ENCODE results near the gene AKR1E2.

AKR1E2 gene

DNA sequence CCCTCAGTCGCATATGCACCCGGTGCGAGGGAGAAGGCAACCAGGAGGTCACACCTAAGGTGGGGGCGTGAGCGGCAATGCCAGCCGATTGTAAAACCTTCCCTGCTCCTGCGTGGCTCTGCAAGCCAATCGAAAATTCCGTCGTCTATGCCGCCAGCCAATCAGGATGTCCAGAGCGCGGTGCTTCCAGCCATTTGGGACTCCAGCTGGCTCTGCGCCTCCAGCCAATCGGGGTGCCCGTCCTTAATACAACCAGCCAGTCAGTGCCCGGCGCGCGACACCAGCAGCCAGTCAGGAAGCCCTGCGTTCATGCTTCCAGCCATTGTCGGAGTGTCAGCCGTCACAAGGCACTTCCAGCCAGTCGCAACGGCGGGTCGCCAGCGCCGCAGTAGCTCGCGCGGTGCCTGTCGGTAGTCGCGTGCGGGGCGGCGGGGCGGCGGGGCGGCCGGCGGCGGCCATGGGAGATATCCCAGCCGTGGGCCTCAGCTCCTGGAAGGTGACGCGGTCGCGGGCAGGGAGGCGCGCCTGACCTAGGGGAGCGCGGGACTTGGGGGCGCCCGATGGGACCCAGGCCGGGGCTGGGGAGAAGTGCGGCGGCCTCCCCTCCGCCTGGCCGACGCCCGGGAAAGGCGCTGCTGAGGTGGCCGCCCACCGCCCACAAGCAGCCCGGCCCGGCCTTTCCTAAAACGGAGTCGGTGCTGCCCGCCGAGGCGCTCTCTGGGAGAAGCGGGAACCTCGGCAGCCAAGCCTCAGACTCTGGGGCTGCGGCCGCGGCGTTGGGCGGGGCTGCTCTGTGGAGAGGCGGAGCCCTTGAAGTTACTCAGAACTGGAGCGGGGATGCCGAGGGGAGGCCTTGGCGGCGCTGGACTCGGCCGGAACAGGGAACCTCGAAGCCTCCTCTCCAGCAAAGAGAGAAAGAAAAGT is at the start of gene AKR1E2:
AKR1E2 (plus strand) TSS at position 340 of the 924 bp plus-strand sequence; CDS start at position 458, 118 bp downstream.
- peak within 1 kb of the TSS in 1 of 2 donors; percentile 70 for H3K9ac ChIP-seq (ENCODE audit: low read depth in 1 of 2, low read length in 2 of 2)

GRCh38 chr10:4776234-4776638 is 49.8 kb upstream of the AKR1E2 start:
- no peaks in the 10 kb centered on the region for H3K4me1 ChIP-seq (ENCODE audit: control insufficient read depth in 2 of 2, insufficient read depth in 2 of 2, low read length in 2 of 2)
- H3K27ac ChIP-seq (ENCODE audit: low read depth in 2 of 2, low read length in 2 of 2) = no peak overlapping the region
- H3K4me3 ChIP-seq (ENCODE audit: low read length in 2 of 2) = no peak overlapping the region
- H3K9me3 ChIP-seq (ENCODE audit: control insufficient read depth in 2 of 2, low read length in 2 of 2) = no peaks in the 10 kb centered on the region
- no peaks in the 10 kb centered on the region for H3K27me3 ChIP-seq (ENCODE audit: control insufficient read depth in 2 of 2, insufficient read depth in 2 of 2, low read length in 2 of 2)
- no peaks in the 10 kb centered on the region for H3K36me3 ChIP-seq (ENCODE audit: control insufficient read depth in 2 of 2, insufficient read depth in 2 of 2, low read length in 2 of 2)
- no peak overlapping the region for H3K9ac ChIP-seq (ENCODE audit: low read depth in 1 of 2, low read length in 2 of 2)

More for the DNA sequence above, at the start of gene AKR1E2:
- Histone ChIP-seq H3K27ac (ENCODE audit: low read depth in 2 of 2, low read length in 2 of 2) (peak within 1 kb of the TSS; percentile 73 to 86), H3K4me1 (ENCODE audit: control insufficient read depth in 2 of 2, insufficient read depth in 2 of 2, low read length in 2 of 2) (no peaks in the 10 kb centered on the region), H3K36me3 (ENCODE audit: control insufficient read depth in 2 of 2, insufficient read depth in 2 of 2, low read length in 2 of 2) (no peaks in the 10 kb centered on the region), H3K4me3 (ENCODE audit: low read length in 2 of 2) (peak within 1 kb of the TSS; percentile 61 to 64), H3K9me3 (ENCODE audit: control insufficient read depth in 2 of 2, low read length in 2 of 2) (no peaks in the 10 kb centered on the region), H3K27me3 (ENCODE audit: control insufficient read depth in 2 of 2, insufficient read depth in 2 of 2, low read length in 2 of 2) (peaks cover 0 to 3% of the 10 kb centered on the region in 2 donors)

GRCh38 chr10:4778761-4779160 is 47.2 kb upstream of the AKR1E2 start:
- Histone ChIP-seq H3K27ac (ENCODE audit: low read depth in 2 of 2, low read length in 2 of 2) (no peak overlapping the region), H3K36me3 (ENCODE audit: control insufficient read depth in 2 of 2, insufficient read depth in 2 of 2, low read length in 2 of 2) (no peaks in the 10 kb centered on the region), H3K4me1 (ENCODE audit: control insufficient read depth in 2 of 2, insufficient read depth in 2 of 2, low read length in 2 of 2) (no peaks in the 10 kb centered on the region), H3K9ac (ENCODE audit: low read depth in 1 of 2, low read length in 2 of 2) (no peak overlapping the region), H3K9me3 (ENCODE audit: control insufficient read depth in 2 of 2, low read length in 2 of 2) (no peaks in the 10 kb centered on the region), H3K4me3 (ENCODE audit: low read length in 2 of 2) (no peak overlapping the region), H3K27me3 (ENCODE audit: control insufficient read depth in 2 of 2, insufficient read depth in 2 of 2, low read length in 2 of 2) (no peaks in the 10 kb centered on the region)

GRCh38 chr10:4780091-4780490 is 45.9 kb upstream of the AKR1E2 start:
- no peaks in the 10 kb centered on the region for H3K27me3 ChIP-seq (ENCODE audit: control insufficient read depth in 2 of 2, insufficient read depth in 2 of 2, low read length in 2 of 2)
- H3K9me3 ChIP-seq (ENCODE audit: control insufficient read depth in 2 of 2, low read length in 2 of 2) = no peaks in the 10 kb centered on the region
- no peak overlapping the region for H3K4me3 ChIP-seq (ENCODE audit: low read length in 2 of 2)
- H3K27ac ChIP-seq (ENCODE audit: low read depth in 2 of 2, low read length in 2 of 2) = no peak overlapping the region
- no peak overlapping the region for H3K9ac ChIP-seq (ENCODE audit: low read depth in 1 of 2, low read length in 2 of 2)
- no peaks in the 10 kb centered on the region for H3K36me3 ChIP-seq (ENCODE audit: control insufficient read depth in 2 of 2, insufficient read depth in 2 of 2, low read length in 2 of 2)
- H3K4me1 ChIP-seq (ENCODE audit: control insufficient read depth in 2 of 2, insufficient read depth in 2 of 2, low read length in 2 of 2) = no peaks in the 10 kb centered on the region

DNA sequence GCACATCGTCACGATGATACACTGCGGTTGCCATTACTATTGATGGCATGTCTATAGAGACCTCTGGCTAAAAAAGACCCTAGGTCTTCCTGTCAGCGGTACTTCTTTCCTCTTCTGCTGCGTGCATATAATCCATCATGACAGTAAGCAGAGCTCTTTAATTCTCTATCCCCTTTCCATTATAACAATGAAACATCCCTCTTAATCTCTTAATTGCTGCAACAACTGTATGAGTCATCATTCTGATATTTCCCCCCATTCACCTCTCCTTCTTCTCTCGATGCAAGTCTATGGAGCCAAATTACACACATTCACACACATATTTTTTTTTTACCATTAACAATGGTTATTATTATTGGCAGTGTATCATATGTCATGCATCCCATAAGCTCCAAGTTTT is 45.2 kb upstream of the AKR1E2 start:
- H3K4me1 ChIP-seq (ENCODE audit: control insufficient read depth in 2 of 2, insufficient read depth in 2 of 2, low read length in 2 of 2) = no peaks in the 10 kb centered on the region
- H3K36me3 ChIP-seq (ENCODE audit: control insufficient read depth in 2 of 2, insufficient read depth in 2 of 2, low read length in 2 of 2) = no peaks in the 10 kb centered on the region
- H3K27ac ChIP-seq (ENCODE audit: low read depth in 2 of 2, low read length in 2 of 2) = no peak overlapping the region
- H3K9ac ChIP-seq (ENCODE audit: low read depth in 1 of 2, low read length in 2 of 2) = no peak overlapping the region
- no peak overlapping the region for H3K4me3 ChIP-seq (ENCODE audit: low read length in 2 of 2)
- no peaks in the 10 kb centered on the region for H3K9me3 ChIP-seq (ENCODE audit: control insufficient read depth in 2 of 2, low read length in 2 of 2)
- H3K27me3 ChIP-seq (ENCODE audit: control insufficient read depth in 2 of 2, insufficient read depth in 2 of 2, low read length in 2 of 2) = no peaks in the 10 kb centered on the region

DNA sequence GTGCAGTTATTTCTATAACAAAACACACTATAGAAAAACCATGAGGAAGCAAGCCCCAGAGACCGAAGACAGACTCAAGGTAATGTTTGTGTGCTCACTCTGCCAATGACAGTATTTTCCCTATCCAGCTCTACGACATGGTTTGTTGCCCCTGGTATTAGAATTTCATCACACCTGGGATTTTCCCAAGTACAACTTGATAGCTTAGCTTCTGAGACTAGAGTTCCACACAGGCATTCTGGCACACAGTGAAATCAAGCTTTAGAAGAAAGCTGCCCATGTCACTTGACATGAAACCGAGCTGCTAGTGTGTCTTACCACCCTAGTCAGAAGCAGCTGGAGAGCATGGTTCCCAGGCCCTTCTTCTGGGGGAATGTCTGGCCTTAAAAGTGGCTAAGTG is 44.1 kb upstream of the AKR1E2 start:
- H3K4me1 ChIP-seq (ENCODE audit: control insufficient read depth in 2 of 2, insufficient read depth in 2 of 2, low read length in 2 of 2) = no peaks in the 10 kb centered on the region
- H3K27me3 ChIP-seq (ENCODE audit: control insufficient read depth in 2 of 2, insufficient read depth in 2 of 2, low read length in 2 of 2) = peaks cover 0 to 3% of the 10 kb centered on the region in 2 donors
- no peaks in the 10 kb centered on the region for H3K9me3 ChIP-seq (ENCODE audit: control insufficient read depth in 2 of 2, low read length in 2 of 2)
- no peak overlapping the region for H3K27ac ChIP-seq (ENCODE audit: low read depth in 2 of 2, low read length in 2 of 2)
- no peaks in the 10 kb centered on the region for H3K36me3 ChIP-seq (ENCODE audit: control insufficient read depth in 2 of 2, insufficient read depth in 2 of 2, low read length in 2 of 2)
- no peak overlapping the region for H3K4me3 ChIP-seq (ENCODE audit: low read length in 2 of 2)
- no peak overlapping the region for H3K9ac ChIP-seq (ENCODE audit: low read depth in 1 of 2, low read length in 2 of 2)

DNA sequence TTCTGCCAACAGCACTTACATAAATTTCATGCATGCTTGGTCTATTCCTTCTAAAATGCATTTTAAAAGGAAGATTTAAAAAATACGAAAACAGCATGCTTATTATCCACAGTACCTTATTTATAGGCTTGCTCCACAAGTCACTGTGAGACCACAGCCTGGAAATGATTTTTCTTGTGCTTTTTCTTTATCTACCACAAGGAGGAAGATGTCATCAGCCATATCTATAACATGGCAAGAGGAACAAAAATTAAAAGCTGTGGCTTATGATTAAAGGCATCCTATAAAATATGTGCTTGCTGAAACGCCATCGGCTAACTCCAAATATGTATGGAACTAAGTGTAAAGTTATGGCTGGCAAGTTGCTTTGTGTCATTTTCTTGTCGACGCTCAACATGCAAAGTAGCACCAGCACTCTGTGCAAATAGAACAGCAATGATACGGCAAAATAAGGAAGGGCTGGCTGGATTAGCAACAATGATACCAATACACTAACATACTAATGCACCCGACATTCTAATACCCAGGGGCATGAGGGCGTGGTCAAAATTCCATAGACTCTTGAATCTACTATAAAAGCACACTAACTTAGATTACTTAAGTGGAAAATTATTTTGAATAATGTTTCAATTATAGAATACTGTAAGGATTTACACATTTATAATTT is 41.2 kb upstream of the AKR1E2 start:
- no peak overlapping the region for H3K4me3 ChIP-seq (ENCODE audit: low read length in 2 of 2)
- no peak overlapping the region for H3K27ac ChIP-seq (ENCODE audit: low read depth in 2 of 2, low read length in 2 of 2)
- H3K36me3 ChIP-seq (ENCODE audit: control insufficient read depth in 2 of 2, insufficient read depth in 2 of 2, low read length in 2 of 2) = no peaks in the 10 kb centered on the region
- H3K9ac ChIP-seq (ENCODE audit: low read depth in 1 of 2, low read length in 2 of 2) = no peak overlapping the region
- H3K27me3 ChIP-seq (ENCODE audit: control insufficient read depth in 2 of 2, insufficient read depth in 2 of 2, low read length in 2 of 2) = peaks cover 0 to 3% of the 10 kb centered on the region in 2 donors
- H3K4me1 ChIP-seq (ENCODE audit: control insufficient read depth in 2 of 2, insufficient read depth in 2 of 2, low read length in 2 of 2) = no peaks in the 10 kb centered on the region
- no peaks in the 10 kb centered on the region for H3K9me3 ChIP-seq (ENCODE audit: control insufficient read depth in 2 of 2, low read length in 2 of 2)

- H3K9me3 ChIP-seq (ENCODE audit: control insufficient read depth in 2 of 2, low read length in 2 of 2) = no peaks in the 10 kb centered on the region
- no peak overlapping the region for H3K4me3 ChIP-seq (ENCODE audit: low read length in 2 of 2)
- H3K9ac ChIP-seq (ENCODE audit: low read depth in 1 of 2, low read length in 2 of 2) = no peak overlapping the region
- no peaks in the 10 kb centered on the region for H3K36me3 ChIP-seq (ENCODE audit: control insufficient read depth in 2 of 2, insufficient read depth in 2 of 2, low read length in 2 of 2)
- no peak overlapping the region for H3K27ac ChIP-seq (ENCODE audit: low read depth in 2 of 2, low read length in 2 of 2)
- no peaks in the 10 kb centered on the region for H3K4me1 ChIP-seq (ENCODE audit: control insufficient read depth in 2 of 2, insufficient read depth in 2 of 2, low read length in 2 of 2)
- H3K27me3 ChIP-seq (ENCODE audit: control insufficient read depth in 2 of 2, insufficient read depth in 2 of 2, low read length in 2 of 2) = peaks cover 0 to 3% of the 10 kb centered on the region in 2 donors
Observed at GRCh38 chr10:4786043-4786839, 39.8 kb upstream of the AKR1E2 start.

DNA sequence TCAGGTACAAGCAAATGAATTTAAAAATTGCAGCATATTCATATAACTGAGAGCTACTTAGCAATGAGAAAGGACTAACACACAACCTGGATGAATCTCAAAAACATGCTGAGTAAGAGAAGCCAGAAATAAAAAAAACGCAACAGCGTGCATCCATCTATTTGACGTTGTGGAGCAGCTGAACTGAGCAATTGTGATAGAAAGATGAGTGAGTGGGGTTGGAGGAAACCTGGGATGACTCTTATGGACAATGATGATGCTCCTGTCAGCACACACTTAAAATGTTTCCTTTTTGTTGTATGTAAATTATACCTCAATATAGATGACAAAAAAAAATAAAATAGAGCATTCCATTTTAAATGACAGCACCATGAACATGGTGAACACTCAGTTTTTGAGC is 36.0 kb upstream of the AKR1E2 start:
- Histone ChIP-seq H3K27ac (ENCODE audit: low read depth in 2 of 2, low read length in 2 of 2) (no peak overlapping the region), H3K4me3 (ENCODE audit: low read length in 2 of 2) (no peak overlapping the region), H3K4me1 (ENCODE audit: control insufficient read depth in 2 of 2, insufficient read depth in 2 of 2, low read length in 2 of 2) (no peaks in the 10 kb centered on the region), H3K27me3 (ENCODE audit: control insufficient read depth in 2 of 2, insufficient read depth in 2 of 2, low read length in 2 of 2) (peaks cover 0 to 3% of the 10 kb centered on the region in 2 donors), H3K9ac (ENCODE audit: low read depth in 1 of 2, low read length in 2 of 2) (no peak overlapping the region), H3K9me3 (ENCODE audit: control insufficient read depth in 2 of 2, low read length in 2 of 2) (no peaks in the 10 kb centered on the region), H3K36me3 (ENCODE audit: control insufficient read depth in 2 of 2, insufficient read depth in 2 of 2, low read length in 2 of 2) (no peaks in the 10 kb centered on the region)

Data from mucosa of rectum (tissue), 2 donors.